SK-MEL-5 (cell line): Measurements from ENCODE around the gene PRPF19. TPM values are rescaled to one million over a fixed set of nuclear protein-coding genes. Genes with fewer than 3 reads are reported as not detected.

Experiments used
- DNase-seq: peaks from one replicate; pipeline ENCODE4 v3.0.0-alpha.2; 2016; ENCODE audit warnings: low read depth, low spot score
- in situ Hi-C: cut with HindIII; loops from 2 replicates; pipeline ENCODE4 v1.10.0; 2016; ENCODE audit warnings: low sequenced_read_pairs, high pct_unique_total_duplicates, low pct_unique_long_range_greater_than_20kb
- total RNA-seq: library from RNA; depleted of rRNA; stranded (reverse); fragments of >200 nt; shearing (Covaris generic); gene quantifications from 2 replicates; pipeline ENCODE4 v1.2.3, GENCODE V29; 2014

Gene PRPF19
- total RNA-seq, 1 experiment from 2014 or later, result 42.3 TPM

GRCh38 chr11:60927600-60927999, 21.2 kb upstream of the PRPF19 start:
- in situ Hi-C loops, result no loop called here
- no peak for DNase-seq

GRCh38 chr11:60927061-60927592, 20.7 kb upstream of the PRPF19 start:
- in situ Hi-C loops, result no loop called here
- DNase-seq, result no peak

- in situ Hi-C loops, result no loop called here
- no peak for DNase-seq
Measured at GRCh38 chr11:60926500-60926899, 20.1 kb upstream of the PRPF19 start.

GRCh38 chr11:60925868-60926267, 19.5 kb upstream of the PRPF19 start:
- in situ Hi-C loops, result no loop called here
- no peak for DNase-seq

GRCh38 chr11:60924906-60925853, 18.8 kb upstream of the PRPF19 start:
- in situ Hi-C loops, result no loop called here
- no peak for DNase-seq

GRCh38 chr11:60924110-60924905, 17.9 kb upstream of the PRPF19 start, which contains the start of gene TMEM132A:
Gene TMEM132A, plus strand, starts transcription at chr11:60924460. Its CDS starts 174 bp downstream, at chr11:60924634.
- in situ Hi-C loops, result no loop called here

GRCh38 chr11:60923800-60924109, 17.4 kb upstream of the PRPF19 start:
- in situ Hi-C loops, result no loop called here
- DNase-seq, result no peak

More at GRCh38 chr11:60924110-60924905, 17.9 kb upstream of the PRPF19 start, which contains the start of gene TMEM132A:
- peak; percentile 57 for DNase-seq

- no peak for DNase-seq
- in situ Hi-C loops, result no loop called here
Measured at GRCh38 chr11:60923326-60923725, 16.9 kb upstream of the PRPF19 start.

- DNase-seq, result no peak
- in situ Hi-C loops, result no loop called here
Measured at GRCh38 chr11:60922906-60923305, 16.5 kb upstream of the PRPF19 start.

- no peak for DNase-seq
- in situ Hi-C loops, result no loop called here
Measured at GRCh38 chr11:60921777-60922335, 15.5 kb upstream of the PRPF19 start.

- in situ Hi-C loops, result no loop called here
- DNase-seq, result no peak
Measured at GRCh38 chr11:60921259-60921658, 14.9 kb upstream of the PRPF19 start.

GRCh38 chr11:60919956-60920355, 13.6 kb upstream of the PRPF19 start:
- in situ Hi-C loops, result no loop called here
- no peak for DNase-seq

- no peak for DNase-seq
- in situ Hi-C loops, result no loop called here
Measured at GRCh38 chr11:60919320-60919719, 12.9 kb upstream of the PRPF19 start.

GRCh38 chr11:60918939-60919265, 12.5 kb upstream of the PRPF19 start:
- DNase-seq, result peak; percentile 27
- in situ Hi-C loops, result no loop called here

GRCh38 chr11:60918251-60918938, 12.0 kb upstream of the PRPF19 start:
- in situ Hi-C loops, result no loop called here
- no peak for DNase-seq

- DNase-seq, result no peak
- in situ Hi-C loops, result no loop called here
Measured at GRCh38 chr11:60917267-60917666, 10.9 kb upstream of the PRPF19 start.

GRCh38 chr11:60916669-60917206, 10.4 kb upstream of the PRPF19 start:
- DNase-seq, result no peak
- in situ Hi-C loops, result no loop called here
